Endodermal cell (in vitro differentiated cells): ENCODE measurements around the gene VAPB. TPM values are rescaled to one million over a fixed set of nuclear protein-coding genes. Genes with fewer than 3 reads are reported as not detected.

ENCODE experiments used
- DNase-seq: peaks from one replicate; pipeline ENCODE4 v3.0.0-alpha.2; 2017
- H3K27ac ChIP-seq: 2 replicates; pipeline ENCODE4 v1.5.1; 2013; ENCODE audit warnings: mild to moderate bottlenecking, low read depth, low read length, moderate library complexity
- H3K27me3 ChIP-seq: 2 replicates; pipeline ENCODE4 v1.6.1; 2013; ENCODE audit warnings: mild to moderate bottlenecking, low read length, moderate library complexity; ENCODE audit not compliant: insufficient read depth, control insufficient read depth, poor library complexity, severe bottlenecking
- H3K36me3 ChIP-seq: 2 replicates; pipeline ENCODE4 v1.7.0; 2013; ENCODE audit warnings: mild to moderate bottlenecking, low read length, moderate library complexity; ENCODE audit not compliant: control insufficient read depth, insufficient read depth
- H3K4me1 ChIP-seq: one replicate; pipeline ENCODE4 v1.7.0; 2013; ENCODE audit warnings: low read length; ENCODE audit not compliant: control insufficient read depth, insufficient read depth
- H3K4me3 ChIP-seq: 2 replicates; pipeline ENCODE4 v1.5.1; 2013; ENCODE audit warnings: mild to moderate bottlenecking, low read length, moderate library complexity
- H3K9ac ChIP-seq: 2 replicates; pipeline ENCODE4 v1.6.1; 2013; ENCODE audit warnings: mild to moderate bottlenecking, low read length, moderate library complexity; ENCODE audit not compliant: poor library complexity, severe bottlenecking; ENCODE audit errors: extremely low read depth
- H3K9me3 ChIP-seq: 2 replicates; pipeline ENCODE4 v1.6.1; 2013; ENCODE audit warnings: mild to moderate bottlenecking, low read length, moderate library complexity; ENCODE audit not compliant: control insufficient read depth
- H3K27ac Mint-ChIP-seq: 2 replicates; pipeline ENCODE4 v1.8.0; 2020; ENCODE audit warnings: mixed read lengths
- H3K27me3 Mint-ChIP-seq: 2 replicates; pipeline ENCODE4 v1.8.0; 2021; ENCODE audit warnings: mild to moderate bottlenecking, mixed read lengths; ENCODE audit not compliant: insufficient read depth
- H3K36me3 Mint-ChIP-seq: 2 replicates; pipeline ENCODE4 v1.8.0; 2020; ENCODE audit warnings: low read depth, mixed read lengths
- H3K4me1 Mint-ChIP-seq: 2 replicates; pipeline ENCODE4 v1.8.0; 2020; ENCODE audit warnings: mixed read lengths
- H3K4me3 Mint-ChIP-seq: 2 replicates; pipeline ENCODE4 v1.8.0; 2020; ENCODE audit warnings: mild to moderate bottlenecking, moderate library complexity, mixed read lengths
- H3K9me3 Mint-ChIP-seq: 2 replicates; pipeline ENCODE4 v1.8.0; 2020; ENCODE audit warnings: mild to moderate bottlenecking, mixed read lengths
- WGBS, 2 experiments: methylation state at CpG; one replicate each; pipeline versions ENCODE4 v1.1.5 to v1.1.7; 2013; ENCODE audit warnings: missing lambda C conversion rate in 2 of 2, mixed read lengths in 1 of 2; ENCODE audit not compliant: insufficient coverage in 1 of 2, insufficient read length in 1 of 2; 5-methylcytosine and 5-hydroxymethylcytosine counted together
- total RNA-seq, 2 donors: library from RNA; stranded (reverse); fragmentation: NEBNext Ultra II Directional in 1 of 2; extraction: Animal tissue kit (Norgen Biotek cat#: 25700) in 1 of 2; gene quantifications; 2 replicates in 1 of 2; 3 replicates in 1 of 2; pipeline ENCODE4 v1.2.1, GENCODE V29; 2021
- TF ChIP-seq, protein P1 (sequence below): fragments of 200-600 bp; sonication (generic); conservative IDR thresholded peaks from 2 replicates; pipeline ENCODE4 v1.5.0; 2021; ENCODE audit warnings: antibody characterized with exemption, mild to moderate bottlenecking

Gene VAPB
- total RNA-seq, 2 donors from 2014 or later, result 47.3 to 47.5 TPM

DNA sequence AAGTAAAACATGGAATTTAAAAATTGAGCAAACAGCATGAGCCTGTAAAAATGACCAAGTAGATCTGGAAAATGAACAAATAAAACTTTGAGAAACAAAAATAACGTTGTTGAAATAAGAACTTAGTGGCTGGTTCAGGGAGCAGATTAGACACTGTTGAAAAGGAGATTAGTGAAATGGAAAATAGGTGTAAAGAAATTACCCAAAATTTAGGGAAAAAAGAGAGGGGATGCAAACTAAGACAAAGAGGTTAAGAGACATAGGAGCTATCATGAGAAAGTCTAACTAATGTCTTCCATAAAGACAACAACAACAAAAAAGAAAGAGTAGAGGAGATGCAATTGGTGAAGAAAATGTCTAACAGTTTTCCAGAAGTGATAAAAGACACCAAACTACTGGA lies 97.2 kb downstream of the VAPB start:
- Mint-ChIP-seq H3K4me1 (peaks cover 9% of the 10 kb centered on the region), H3K27ac (no peak overlapping the region), H3K9me3 (peaks cover 72% of the 10 kb centered on the region), H3K36me3 (peaks cover 42% of the 10 kb centered on the region), H3K4me3 (no peak overlapping the region), H3K27me3 (no peaks in the 10 kb centered on the region)
- 53 to 64% methylated on average over 1 of the region's 1 CpG for WGBS, 2 experiments
- Histone ChIP-seq H3K4me1 (peaks cover 3% of the 10 kb centered on the region), H3K27ac (no peak overlapping the region), H3K9ac (no peak overlapping the region), H3K9me3 (peaks cover 48% of the 10 kb centered on the region), H3K27me3 (no peaks in the 10 kb centered on the region), H3K36me3 (no peaks in the 10 kb centered on the region), H3K4me3 (no peak overlapping the region)
- DNase-seq, result no peak
- TF ChIP-seq, protein P1, sequence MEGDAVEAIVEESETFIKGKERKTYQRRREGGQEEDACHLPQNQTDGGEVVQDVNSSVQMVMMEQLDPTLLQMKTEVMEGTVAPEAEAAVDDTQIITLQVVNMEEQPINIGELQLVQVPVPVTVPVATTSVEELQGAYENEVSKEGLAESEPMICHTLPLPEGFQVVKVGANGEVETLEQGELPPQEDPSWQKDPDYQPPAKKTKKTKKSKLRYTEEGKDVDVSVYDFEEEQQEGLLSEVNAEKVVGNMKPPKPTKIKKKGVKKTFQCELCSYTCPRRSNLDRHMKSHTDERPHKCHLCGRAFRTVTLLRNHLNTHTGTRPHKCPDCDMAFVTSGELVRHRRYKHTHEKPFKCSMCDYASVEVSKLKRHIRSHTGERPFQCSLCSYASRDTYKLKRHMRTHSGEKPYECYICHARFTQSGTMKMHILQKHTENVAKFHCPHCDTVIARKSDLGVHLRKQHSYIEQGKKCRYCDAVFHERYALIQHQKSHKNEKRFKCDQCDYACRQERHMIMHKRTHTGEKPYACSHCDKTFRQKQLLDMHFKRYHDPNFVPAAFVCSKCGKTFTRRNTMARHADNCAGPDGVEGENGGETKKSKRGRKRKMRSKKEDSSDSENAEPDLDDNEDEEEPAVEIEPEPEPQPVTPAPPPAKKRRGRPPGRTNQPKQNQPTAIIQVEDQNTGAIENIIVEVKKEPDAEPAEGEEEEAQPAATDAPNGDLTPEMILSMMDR, result no peak

DNA sequence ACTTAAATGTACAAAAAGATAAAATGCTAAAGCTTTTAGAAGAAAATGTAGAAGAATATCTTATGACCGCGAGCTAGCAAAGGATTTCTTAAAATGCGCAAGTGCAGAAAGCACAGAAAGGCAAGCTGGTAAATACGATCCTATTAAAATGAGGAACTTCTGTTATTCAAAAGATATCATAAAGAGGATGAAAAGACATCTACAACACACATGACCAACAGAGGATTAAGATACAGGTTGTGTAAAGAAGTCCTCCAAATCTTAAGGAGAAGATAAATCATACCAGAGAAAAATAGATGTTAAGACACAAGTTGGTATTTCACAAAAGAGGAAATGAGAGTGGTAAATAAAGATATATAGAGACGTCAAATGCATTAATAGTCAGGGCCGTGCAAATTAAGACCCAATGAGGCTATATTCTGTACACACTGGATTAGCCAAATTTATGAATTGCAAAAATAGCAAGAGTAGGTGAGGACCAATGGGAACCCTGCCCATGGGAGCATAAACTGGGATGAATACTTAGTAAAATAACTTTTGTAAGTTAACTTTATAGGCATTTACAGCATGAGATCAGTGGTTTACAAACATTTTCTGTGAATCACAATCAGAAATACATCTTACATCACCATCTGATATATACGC lies 103.2 kb downstream of the VAPB start:
- TF ChIP-seq, protein P1, result no peak
- Mint-ChIP-seq H3K4me3 (no peak overlapping the region), H3K36me3 (peaks cover 20% of the 10 kb centered on the region), H3K4me1 (peaks cover 5% of the 10 kb centered on the region), H3K27me3 (no peaks in the 10 kb centered on the region), H3K9me3 (peaks cover 34% of the 10 kb centered on the region), H3K27ac (no peak overlapping the region)
- H3K4me1 ChIP-seq, result no peaks in the 10 kb centered on the region
- no peak overlapping the region for H3K4me3 ChIP-seq
- H3K36me3 ChIP-seq, result no peaks in the 10 kb centered on the region
- H3K9ac ChIP-seq, result no peak overlapping the region
- H3K27ac ChIP-seq, result no peak overlapping the region
- H3K27me3 ChIP-seq, result no peaks in the 10 kb centered on the region
- 91 to 95% methylated on average over 6 to 7 of the region's 7 CpGs for WGBS, 2 experiments
- DNase-seq, result no peak
- H3K9me3 ChIP-seq, result peaks cover 10% of the 10 kb centered on the region

DNA sequence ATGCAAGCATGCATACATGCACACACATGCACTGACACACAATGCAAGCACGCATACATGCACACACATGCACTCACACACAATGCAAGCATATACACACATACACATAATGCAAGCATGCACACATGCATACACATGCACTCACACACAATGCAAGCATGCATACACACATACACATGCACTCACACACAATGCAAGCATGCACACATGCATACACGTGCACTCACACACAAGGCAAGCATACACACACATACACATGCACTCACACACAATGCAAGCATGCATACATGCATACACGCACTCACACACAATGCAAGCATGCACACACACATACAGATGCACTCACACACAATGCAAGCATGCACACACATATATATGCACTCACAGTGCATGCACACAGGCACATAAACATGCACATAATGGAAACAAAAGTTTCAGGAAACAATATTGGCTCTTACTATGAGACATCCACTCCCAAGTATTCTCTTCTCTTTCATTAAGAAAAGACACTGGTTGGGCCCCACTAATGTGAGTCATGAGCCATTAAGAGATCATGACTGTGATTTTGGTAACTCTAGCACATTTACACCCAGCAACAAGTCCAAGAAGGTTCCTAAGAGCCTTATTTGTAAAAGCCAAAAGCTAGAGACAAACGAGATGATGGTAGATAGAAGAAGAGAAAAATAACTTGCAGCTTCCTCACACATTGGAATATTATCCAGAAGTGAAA lies 103.9 kb downstream of the VAPB start:
- no peak overlapping the region for H3K4me3 Mint-ChIP-seq
- Histone ChIP-seq H3K27me3 (no peaks in the 10 kb centered on the region), H3K27ac (no peak overlapping the region), H3K36me3 (no peaks in the 10 kb centered on the region), H3K4me1 (no peaks in the 10 kb centered on the region), H3K9ac (no peak overlapping the region), H3K9me3 (peaks cover 6% of the 10 kb centered on the region), H3K4me3 (no peak overlapping the region)
- H3K4me1 Mint-ChIP-seq, result peaks cover 5% of the 10 kb centered on the region
- H3K27me3 Mint-ChIP-seq, result no peaks in the 10 kb centered on the region
- peak; percentile 24 for DNase-seq
- peaks cover 27% of the 10 kb centered on the region for H3K9me3 Mint-ChIP-seq
- no peak overlapping the region for H3K27ac Mint-ChIP-seq
- 93 to 100% methylated on average over 1 to 4 of the region's 4 CpGs for whole genome bisulfite sequencing, 2 experiments
- TF ChIP-seq, protein P1, result no peak
- H3K36me3 Mint-ChIP-seq, result peaks cover 15% of the 10 kb centered on the region
